GM12878 (cell line): Measurements from ENCODE around the gene TRIM38.

Experiments
- ATF3 ChIP-seq: IDR thresholded peaks from 2 replicates; pipeline ENCODE4 v1.6.1; 2011; ENCODE audit warnings: low read depth, mild to moderate bottlenecking, low read length, moderate library complexity, borderline replicate concordance; ENCODE audit errors: extremely low read depth
- CHD1 ChIP-seq: IDR thresholded peaks from 2 replicates; pipeline ENCODE4 v1.6.1; 2012; ENCODE audit warnings: low read depth, low read length, improper control_type of control experiment
- CTCF ChIP-seq, 3 experiments: IDR thresholded peaks in 2 of 3; conservative IDR thresholded peaks in 1 of 3; 2 replicates each; pipeline ENCODE4 v1.5.1; 2011; ENCODE audit warnings: low read depth in 3 of 3, low read length in 3 of 3, mild to moderate bottlenecking in 3 of 3, control low read depth in 2 of 3, moderate library complexity in 2 of 3, inconsistent platforms in 1 of 3, mixed read lengths in 1 of 3; ENCODE audit not compliant: control insufficient read depth in 2 of 3, insufficient read depth in 1 of 3; ENCODE audit errors: extremely low read depth in 1 of 3
- SRF ChIP-seq, 2 experiments: IDR thresholded peaks; 2 replicates each; pipeline ENCODE4 v1.6.1; 2011; ENCODE audit warnings: low read depth in 2 of 2, low read length in 2 of 2, mild to moderate bottlenecking in 1 of 2, moderate library complexity in 1 of 2

- no peak for TF ChIP-seq CTCF (IDR thresholded peaks at IDR 0.05 in 2 of 3, conservative IDR thresholded peaks at IDR 0.05 in 1 of 3; ENCODE audit: control insufficient read depth in 2 of 3, extremely low read depth in 1 of 3, insufficient read depth in 1 of 3, low read depth in 3 of 3, low read length in 3 of 3)
- TF ChIP-seq ATF3, result no peak
- no peak for TF ChIP-seq SRF (IDR thresholded peaks at IDR 0.05; ENCODE audit: low read depth in 2 of 2, low read length in 2 of 2)
- TF ChIP-seq CHD1, result no peak
These were observed 44.4 kb upstream of the TRIM38 start for GRCh38 chr6:25918083-25918683.
